KOPT-K1 (cell line): ENCODE results near the gene AAR2.

Source experiments
- H3K27ac ChIP-seq: fragments of 200-600 bp; sonication (generic); 2 replicates; pipeline ENCODE4 v1.5.1; 2016; ENCODE audit warnings: antibody characterized with exemption, mild to moderate bottlenecking, low read depth, low read length; ENCODE audit not compliant: poor library complexity, severe bottlenecking
- H3K36me3 ChIP-seq: fragments of 200-600 bp; sonication (generic); 2 replicates; pipeline ENCODE4 v1.5.1; 2017; ENCODE audit warnings: antibody characterized with exemption, mild to moderate bottlenecking, low read length, moderate library complexity; ENCODE audit not compliant: insufficient read depth
- H3K9me3 ChIP-seq: fragments of 200-600 bp; sonication (generic); 2 replicates; pipeline ENCODE4 v1.5.1; 2017; ENCODE audit warnings: antibody characterized with exemption, low read length, mild to moderate bottlenecking; ENCODE audit not compliant: insufficient read depth, poor library complexity, severe bottlenecking

The AAR2 gene

DNA sequence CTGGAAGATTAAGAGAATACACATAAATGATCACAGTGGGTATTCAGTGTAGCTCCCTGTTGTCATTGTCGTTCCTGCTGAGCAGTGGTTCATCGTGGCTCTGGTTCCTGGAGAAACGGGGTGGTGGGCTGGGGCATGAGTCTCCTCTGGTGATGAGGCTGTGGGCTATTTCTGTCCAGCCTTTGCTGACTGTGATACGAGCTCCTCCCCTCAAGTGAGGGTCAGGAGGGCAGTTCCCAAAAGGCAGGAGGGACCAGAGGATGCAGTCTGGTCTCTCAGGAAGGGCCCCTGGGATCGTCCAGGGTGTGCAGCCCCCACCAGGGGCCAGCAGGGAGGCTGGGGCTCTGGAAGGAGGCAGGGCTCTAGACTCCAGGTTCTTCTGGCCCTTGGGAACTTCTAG, 38.7 kb downstream of the AAR2 start:
- Histone ChIP-seq H3K36me3 (no peaks in the 10 kb centered on the region), H3K27ac (no peak overlapping the region), H3K9me3 (no peaks in the 10 kb centered on the region)

DNA sequence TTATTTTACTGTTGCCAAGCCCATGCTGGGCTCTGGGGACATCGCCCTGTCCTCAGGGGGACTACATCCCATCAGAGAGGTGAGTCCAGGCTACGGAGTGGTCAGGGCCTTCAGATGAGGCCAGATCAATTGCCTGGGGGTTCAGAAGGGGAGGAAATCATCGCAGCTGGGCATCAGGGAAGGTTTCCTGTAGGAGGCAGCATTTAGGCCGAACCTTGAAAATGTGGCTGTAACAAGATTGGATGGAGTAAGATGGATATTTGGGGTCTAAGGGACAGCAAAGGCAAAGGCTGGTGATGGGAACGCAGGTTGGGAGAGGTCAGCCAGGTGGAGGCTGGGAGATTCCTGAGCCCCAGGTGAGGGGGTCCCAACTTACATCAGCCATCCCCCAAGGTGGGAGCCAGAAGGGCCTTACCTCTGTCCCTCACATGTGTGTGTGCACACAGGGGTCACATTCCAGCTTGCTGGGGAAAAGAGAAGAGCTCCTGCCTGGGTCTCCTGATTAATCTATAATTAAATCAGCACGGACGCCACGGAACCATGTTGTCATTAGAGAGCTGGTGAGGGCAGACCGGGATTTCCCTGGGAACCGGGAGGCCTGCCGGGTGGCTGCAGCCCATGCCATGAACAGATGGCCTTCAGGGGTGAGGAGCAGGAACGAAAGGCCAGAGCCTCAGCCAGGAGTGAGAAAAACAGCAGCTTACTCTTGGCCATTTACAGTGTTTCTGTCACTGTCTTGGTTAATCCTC, 39.3 kb downstream of the AAR2 start:
- Histone ChIP-seq H3K9me3 (no peaks in the 10 kb centered on the region), H3K36me3 (no peaks in the 10 kb centered on the region), H3K27ac (no peak overlapping the region)

DNA sequence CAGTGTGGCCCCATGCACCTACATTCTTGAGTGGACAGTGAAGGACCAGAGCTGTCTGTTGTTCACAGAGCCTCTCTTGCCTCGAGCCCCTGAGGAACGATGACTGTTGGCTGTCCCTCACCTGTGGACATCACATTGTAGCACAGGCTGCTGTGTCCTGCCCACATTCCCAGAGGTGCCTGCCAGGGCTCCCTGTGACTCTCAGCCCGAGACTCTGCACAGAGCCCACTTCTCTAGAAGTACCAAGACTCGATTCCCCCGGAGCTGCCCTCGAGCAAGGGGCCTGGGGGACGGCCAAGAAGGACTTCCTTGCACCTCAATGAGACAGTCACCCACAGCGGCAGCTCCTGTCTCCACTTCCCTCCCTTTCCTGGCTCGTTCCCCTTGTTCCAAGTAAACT, 41.3 kb downstream of the AAR2 start:
- H3K9me3 ChIP-seq: no peaks in the 10 kb centered on the region
- no peak overlapping the region for H3K27ac ChIP-seq
- no peaks in the 10 kb centered on the region for H3K36me3 ChIP-seq

- Histone ChIP-seq H3K36me3 (no peaks in the 10 kb centered on the region), H3K27ac (no peak overlapping the region), H3K9me3 (no peaks in the 10 kb centered on the region)
Measured at GRCh38 chr20:36279362-36279761, 43.1 kb downstream of the AAR2 start.

GRCh38 chr20:36279776-36280175, 43.5 kb downstream of the AAR2 start:
- Histone ChIP-seq H3K9me3 (no peaks in the 10 kb centered on the region), H3K36me3 (no peaks in the 10 kb centered on the region), H3K27ac (no peak overlapping the region)

DNA sequence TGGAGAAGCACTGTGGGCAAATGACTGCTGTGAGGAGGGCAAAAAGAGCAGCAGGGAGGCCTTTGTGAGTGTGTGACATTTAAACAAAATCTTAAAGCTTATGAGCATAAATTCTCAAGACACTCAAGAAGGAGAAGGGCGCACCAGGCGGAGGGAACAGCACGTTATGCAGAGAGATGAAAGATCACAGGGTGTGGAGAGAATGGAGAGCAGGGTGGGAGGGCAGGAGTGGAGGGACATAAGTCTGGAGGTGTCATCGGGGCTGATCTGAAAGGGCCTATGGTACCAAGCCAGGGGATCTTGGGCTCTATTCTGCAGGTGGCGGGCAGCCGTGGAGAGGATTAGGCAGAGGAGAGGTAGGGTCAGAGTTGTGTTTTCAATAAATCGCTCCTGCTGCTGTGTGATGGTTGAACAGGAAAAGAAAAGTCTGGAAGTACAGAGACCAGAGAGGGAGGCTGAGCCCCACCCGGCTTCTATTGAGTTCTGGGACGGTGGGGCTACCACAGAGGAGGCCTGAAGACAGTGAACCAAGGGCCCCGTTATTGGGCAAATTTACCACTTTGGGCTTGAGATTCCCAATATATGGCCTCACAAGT, 45.6 kb downstream of the AAR2 start:
- H3K27ac ChIP-seq: no peak overlapping the region
- no peaks in the 10 kb centered on the region for H3K36me3 ChIP-seq
- no peaks in the 10 kb centered on the region for H3K9me3 ChIP-seq

DNA sequence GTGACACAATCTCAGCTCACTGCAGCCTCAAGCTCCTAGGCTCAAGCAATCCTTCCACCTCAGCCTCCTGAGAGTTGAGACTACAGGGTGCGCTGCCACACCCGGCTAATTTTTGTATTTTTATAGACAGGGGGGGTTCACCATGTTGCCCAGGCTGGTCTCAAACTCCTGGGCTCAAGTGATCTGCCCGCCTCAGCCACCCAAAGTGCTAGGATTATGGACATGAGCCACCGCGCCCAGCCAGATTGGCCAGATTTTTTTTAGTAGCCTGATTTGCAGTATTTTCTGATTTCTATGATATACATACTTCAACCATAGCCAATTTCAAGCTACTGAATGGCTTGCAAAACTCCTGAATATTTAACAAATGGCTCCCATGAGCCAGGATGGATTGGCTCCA, 48.5 kb downstream of the AAR2 start:
- Histone ChIP-seq H3K36me3 (no peaks in the 10 kb centered on the region), H3K27ac (no peak overlapping the region), H3K9me3 (peaks cover 8% of the 10 kb centered on the region)

DNA sequence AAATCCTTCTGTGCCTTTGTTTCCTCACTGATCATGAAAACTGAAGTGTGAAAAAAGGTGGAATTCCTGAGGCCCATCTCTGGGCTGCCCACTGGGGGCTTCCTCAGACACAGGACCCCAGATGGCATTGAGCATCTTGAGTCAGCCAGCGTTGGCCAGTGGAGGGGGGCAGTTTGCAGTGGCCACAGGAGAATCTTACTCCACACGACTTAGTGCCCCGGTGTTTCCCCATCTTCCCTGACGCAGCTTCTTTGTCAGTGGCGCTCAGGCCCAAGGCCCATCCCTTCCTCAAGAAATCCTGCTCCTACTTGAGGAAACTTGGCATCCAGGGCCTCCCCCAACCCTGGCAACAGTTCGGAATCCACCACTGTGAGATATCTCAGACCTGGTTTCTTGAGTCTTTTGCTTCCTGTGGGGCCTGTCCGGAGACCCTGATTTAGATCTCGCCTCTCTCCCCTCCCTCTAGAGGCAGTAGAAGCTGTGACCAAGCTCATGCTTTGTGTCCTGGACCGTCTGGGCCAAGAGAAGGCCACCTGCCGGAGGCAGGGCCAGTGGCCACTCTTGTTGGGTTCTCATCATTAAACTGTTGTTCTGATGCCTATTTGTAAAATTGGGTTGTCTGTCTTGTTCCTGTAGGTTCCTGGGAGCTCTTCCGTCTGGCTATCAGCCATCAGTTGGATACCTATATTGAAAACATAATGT, 49.6 kb downstream of the AAR2 start:
- Histone ChIP-seq H3K27ac (no peak overlapping the region), H3K9me3 (peaks cover 8% of the 10 kb centered on the region), H3K36me3 (no peaks in the 10 kb centered on the region)

DNA sequence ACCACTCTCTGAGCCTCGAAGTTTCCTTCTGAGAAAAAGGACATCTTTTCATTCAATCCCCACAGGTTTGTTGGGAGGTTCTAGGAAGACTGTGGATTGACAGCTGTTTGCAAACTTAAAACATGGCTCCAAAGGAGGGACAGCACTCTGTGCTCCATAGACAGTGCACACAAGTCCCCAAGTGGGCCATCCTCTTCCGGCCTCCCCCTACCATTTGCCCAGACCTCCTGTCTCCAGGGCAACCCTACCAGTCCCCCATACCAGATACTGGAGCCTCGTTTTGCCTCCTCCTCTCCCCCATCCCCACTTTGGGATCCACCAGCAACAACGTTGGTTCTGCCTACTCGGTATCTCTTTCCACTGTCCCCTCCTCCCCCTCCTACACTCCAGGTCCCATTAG, 61.4 kb downstream of the AAR2 start:
- H3K36me3 ChIP-seq: no peaks in the 10 kb centered on the region
- H3K9me3 ChIP-seq: no peaks in the 10 kb centered on the region
- no peak overlapping the region for H3K27ac ChIP-seq

DNA sequence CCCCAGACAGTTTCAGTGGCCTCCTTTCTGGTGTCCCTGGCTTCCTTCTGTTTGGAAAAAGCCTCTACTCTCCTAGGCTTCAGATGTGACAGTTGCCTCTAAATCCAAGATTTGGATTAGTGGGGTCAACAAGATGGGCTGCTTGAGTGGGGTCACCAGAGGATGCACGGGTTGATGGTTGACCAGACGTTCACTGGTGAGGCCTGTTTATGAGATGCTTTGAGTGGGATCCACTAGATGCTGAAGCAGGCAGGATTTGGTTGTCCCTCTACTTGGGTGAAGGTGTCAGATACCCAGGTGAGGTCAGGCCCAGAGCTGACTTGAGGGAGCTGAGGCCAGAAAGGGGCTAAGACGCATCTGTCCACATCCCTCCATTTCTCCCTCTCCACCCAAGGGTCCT, 61.8 kb downstream of the AAR2 start:
- H3K9me3 ChIP-seq: no peaks in the 10 kb centered on the region
- no peak overlapping the region for H3K27ac ChIP-seq
- no peaks in the 10 kb centered on the region for H3K36me3 ChIP-seq

- H3K27ac ChIP-seq: no peak overlapping the region
- no peaks in the 10 kb centered on the region for H3K36me3 ChIP-seq
- no peaks in the 10 kb centered on the region for H3K9me3 ChIP-seq
Measured at GRCh38 chr20:36298795-36299339, 62.6 kb downstream of the AAR2 start.

GRCh38 chr20:36299459-36299858, 63.2 kb downstream of the AAR2 start:
- Histone ChIP-seq H3K36me3 (no peaks in the 10 kb centered on the region), H3K27ac (no peak overlapping the region), H3K9me3 (no peaks in the 10 kb centered on the region)

DNA sequence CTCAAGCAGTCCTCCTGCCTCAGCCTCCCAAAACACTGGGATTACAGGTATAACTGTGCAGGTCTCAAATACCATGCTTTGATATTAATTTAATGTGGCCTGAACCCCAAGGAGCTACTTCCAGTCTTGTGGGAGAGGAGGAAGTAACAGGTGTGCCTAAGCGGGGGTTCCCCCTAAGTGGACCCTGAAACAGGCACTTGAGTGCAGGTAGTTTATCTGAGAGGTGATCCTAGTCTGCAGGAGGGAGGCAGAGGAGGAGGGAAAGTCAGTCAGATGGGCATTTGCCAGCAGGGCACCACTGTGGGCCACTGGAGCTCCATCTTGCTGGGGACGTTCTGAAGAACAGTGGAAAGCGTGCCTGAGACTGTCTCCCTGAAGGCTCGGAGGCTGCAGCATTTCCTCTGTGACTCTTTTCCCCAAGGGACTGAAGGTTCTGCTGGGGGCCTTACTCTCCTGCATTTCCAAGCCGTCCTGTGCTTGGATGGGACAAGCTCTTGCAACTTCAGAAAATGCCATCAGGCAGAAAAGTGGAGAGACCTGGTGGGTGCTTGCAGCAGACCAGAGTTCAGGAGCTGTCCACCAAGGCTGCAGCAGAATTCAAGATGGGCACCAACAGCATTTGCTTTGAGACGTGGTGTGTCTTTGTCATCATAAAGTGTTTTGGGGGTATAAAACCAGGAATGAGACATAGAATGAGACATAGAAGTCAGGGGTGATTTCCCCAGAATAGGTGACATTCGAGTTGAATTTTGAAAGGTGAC, 65.3 kb downstream of the AAR2 start:
- Histone ChIP-seq H3K36me3 (no peaks in the 10 kb centered on the region), H3K27ac (no peak overlapping the region), H3K9me3 (no peaks in the 10 kb centered on the region)

DNA sequence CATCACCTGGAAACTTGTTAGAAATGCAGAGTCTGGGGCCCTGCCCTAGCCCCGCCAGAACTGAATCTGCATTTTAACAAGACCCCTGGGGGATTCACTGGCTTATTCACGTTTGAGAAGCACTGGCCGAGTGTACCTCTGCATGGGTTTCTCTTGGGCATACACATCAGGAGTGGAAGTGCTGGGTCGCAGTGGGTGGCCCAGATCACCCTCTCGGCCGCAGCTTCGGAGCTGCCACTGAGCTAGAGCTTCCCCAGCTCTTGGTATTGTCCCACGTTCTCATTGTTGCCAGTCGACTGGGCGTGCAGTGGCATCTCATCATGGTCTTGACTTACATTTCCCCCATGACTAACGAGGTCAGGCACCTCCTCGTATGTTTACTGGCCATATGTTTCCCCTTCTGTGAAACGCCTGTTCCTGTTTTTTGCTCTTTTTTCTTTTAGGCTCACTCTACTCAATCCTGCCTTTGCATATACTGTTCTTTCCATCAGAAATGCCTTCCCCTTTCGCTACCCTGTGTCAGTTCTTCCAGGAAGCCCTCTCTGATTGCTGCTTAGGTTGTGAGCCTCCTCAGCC, 66.8 kb downstream of the AAR2 start:
- H3K9me3 ChIP-seq: no peaks in the 10 kb centered on the region
- H3K36me3 ChIP-seq: no peaks in the 10 kb centered on the region
- H3K27ac ChIP-seq: no peak overlapping the region

DNA sequence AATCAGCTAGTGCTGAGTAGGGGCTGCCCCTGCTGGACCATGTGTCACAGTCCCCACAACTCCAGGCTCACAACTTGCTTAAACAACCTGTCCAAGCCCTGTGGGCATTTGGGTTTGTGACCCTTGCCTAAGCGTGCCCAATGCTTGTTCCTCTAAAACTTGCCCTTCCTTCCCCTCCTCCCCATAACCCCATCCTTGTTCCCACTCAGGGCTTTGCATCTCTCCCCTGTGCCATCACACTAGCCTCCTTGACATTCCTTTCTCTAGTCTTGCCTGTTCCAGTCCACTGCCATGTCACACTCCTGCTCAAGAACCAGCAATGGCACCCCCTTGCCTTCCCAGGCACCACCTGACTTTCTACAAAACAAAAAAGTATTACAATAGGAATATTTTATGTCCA, 67.6 kb downstream of the AAR2 start:
- Histone ChIP-seq H3K27ac (no peak overlapping the region), H3K9me3 (no peaks in the 10 kb centered on the region), H3K36me3 (no peaks in the 10 kb centered on the region)
